GM12875 (cell line): Measurements from ENCODE around the gene MAIP1.

Source experiments
- H3K4me3 ChIP-seq: one replicate; pipeline ENCODE4 v1.5.1; 2011; ENCODE audit warnings: low read depth, low read length, control low read depth
- CTCF ChIP-seq: IDR thresholded peaks from 2 replicates; pipeline ENCODE4 v1.5.1; 2011; ENCODE audit warnings: low read depth, mild to moderate bottlenecking, control low read depth, inconsistent platforms, low read length, moderate library complexity, borderline replicate concordance; ENCODE audit not compliant: insufficient read depth

MAIP1 gene

GRCh38 chr2:199929262-199929661 is 26.1 kb upstream of the MAIP1 start:
- no peak for TF ChIP-seq CTCF
- no peak overlapping the region for H3K4me3 ChIP-seq

- TF ChIP-seq CTCF = no peak
- H3K4me3 ChIP-seq = no peak overlapping the region
Observed at GRCh38 chr2:199932312-199932855, 23.0 kb upstream of the MAIP1 start.

- no peak overlapping the region for H3K4me3 ChIP-seq
- no peak for TF ChIP-seq CTCF
Observed at GRCh38 chr2:199933466-199933865, 21.9 kb upstream of the MAIP1 start.

- no peak overlapping the region for H3K4me3 ChIP-seq
- no peak for TF ChIP-seq CTCF
Observed at GRCh38 chr2:199936554-199936953, 18.8 kb upstream of the MAIP1 start.

- TF ChIP-seq CTCF = 0 out of 2 replicates have a peak, but pooled peaks have one; percentile 15
- no peak overlapping the region for H3K4me3 ChIP-seq
Observed at GRCh38 chr2:199940373-199940772, 15.0 kb upstream of the MAIP1 start.

GRCh38 chr2:199943373-199943772 is 12.0 kb upstream of the MAIP1 start:
- H3K4me3 ChIP-seq = no peak overlapping the region
- no peak for TF ChIP-seq CTCF

- no peak overlapping the region for H3K4me3 ChIP-seq
- TF ChIP-seq CTCF = no peak
Observed at GRCh38 chr2:199946196-199946595, 9.2 kb upstream of the MAIP1 start.
